ENCODE results near the gene FAM209A. TPM values are rescaled to one million over a fixed set of nuclear protein-coding genes. Genes with fewer than 3 reads are reported as not detected.
"Not testable (repeated sequence)": the region's sequence is repeated elsewhere in the genome, so short reads cannot be mapped to it uniquely, and the experiment has no call there.

FAM209A gene, protein sequence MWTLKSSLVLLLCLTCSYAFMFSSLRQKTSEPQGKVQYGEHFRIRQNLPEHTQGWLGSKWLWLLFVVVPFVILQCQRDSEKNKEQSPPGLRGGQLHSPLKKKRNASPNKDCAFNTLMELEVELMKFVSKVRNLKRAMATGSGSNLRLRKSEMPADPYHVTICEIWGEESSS
- 0.82 TPM in 1 of 2 replicates, not detected in the other for total RNA-seq (2014; rRNA removed; shearing (Covaris generic))
- 0.70 TPM in 1 of 2 replicates, not detected in the other for total RNA-seq (2022)
- Bru-seq, nascent RNA, result percentile 42 among the genes with signal in this experiment
- BruChase-seq, experiment 1, labeled RNA remaining after a 6-hour chase, result percentile 38 among the genes with signal in this experiment
- BruChase-seq, experiment 2, labeled RNA remaining after a 2-hour chase, result percentile 41 among the genes with signal in this experiment
- long read RNA-seq, partial matches to known transcripts, result 0 of 6 reads
- long read RNA-seq, other reads (novel, unspliced or antisense), result 6 of 6 reads

DNA sequence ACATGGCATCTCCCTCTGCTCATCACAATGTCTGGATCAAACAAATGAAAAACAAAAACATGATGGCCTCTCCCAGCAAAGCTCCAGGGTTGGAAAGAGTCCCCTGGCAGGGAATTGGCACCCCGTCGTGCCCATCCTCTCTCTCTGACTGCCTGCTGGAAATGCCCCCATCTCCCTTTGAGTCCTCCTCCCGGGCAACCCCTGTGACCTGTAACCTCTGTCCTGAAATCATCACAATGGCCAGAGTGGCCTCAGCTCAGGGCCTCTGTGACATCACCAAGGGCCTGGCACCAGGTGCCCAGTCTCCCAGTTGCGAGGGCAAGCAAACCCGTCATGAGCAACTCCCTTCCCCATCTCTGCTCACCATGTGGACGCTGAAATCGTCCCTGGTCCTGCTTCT lies at the start of gene FAM209A:
TSS of gene FAM209A (plus strand) at position 301 of the 400 bp plus-strand sequence. CDS start at position 366, 65 bp downstream.
- H3K9me2 ChIP-seq (ENCODE audit: insufficient read depth, low read length); intact Hi-C loops (cut with micrococcal nuclease; ENCODE audit: unreplicated experiment); H3K4me2 ChIP-seq (ENCODE audit: low read length); H3K27ac ChIP-seq (ENCODE audit: low read depth, low read length, poor library complexity, severe bottlenecking); BruUV-seq (replicated peaks); H2AFZ ChIP-seq (ENCODE audit: low read length); H4K20me1 ChIP-seq (ENCODE audit: insufficient read depth, low read length); H3K4me1 ChIP-seq (ENCODE audit: insufficient read depth, low read length, poor library complexity, severe bottlenecking); CTCF ChIA-PET (ENCODE audit: unreplicated experiment); DNase-seq (ENCODE audit: low spot score); POLR2A ChIA-PET; H3K79me2 ChIP-seq (ENCODE audit: insufficient read depth, low read depth, low read length); H3K4me3 ChIP-seq (ENCODE audit: low read depth, low read length, poor library complexity, severe bottlenecking): not testable (repeated sequence)
- peaks cover 17% of the 10 kb centered on the region for H3K36me3 ChIP-seq (ENCODE audit: insufficient read depth, low read length)
- peaks cover 11% of the 10 kb centered on the region; the same call in 1 of the 2 replicates for H3K9me3 ChIP-seq (ENCODE audit: low read length)

GRCh38 chr20:56483970-56484369 lies 40.6 kb upstream of the FAM209A start:
- H2AFZ ChIP-seq (ENCODE audit: low read length), result no peak overlapping the region
- ChIA-PET CTCF (ENCODE audit: unreplicated experiment) (no interaction called here), POLR2A (interaction anchor here (1.2 kb wide), 1 partner anchor 15 kb away, joined by 3 read pairs; no protein-coding TSS in a partner anchor)
- intact Hi-C loops (cut with micrococcal nuclease; ENCODE audit: unreplicated experiment), result no loop called here
- no peaks in the 10 kb centered on the region for H3K4me1 ChIP-seq (ENCODE audit: insufficient read depth, low read length, poor library complexity, severe bottlenecking)
- no peak overlapping the region for H3K4me2 ChIP-seq (ENCODE audit: low read length)
- H3K9me3 ChIP-seq (ENCODE audit: low read length), result no peaks in the 10 kb centered on the region
- no peak overlapping the region for H3K4me3 ChIP-seq (ENCODE audit: low read depth, low read length, poor library complexity, severe bottlenecking)
- no peak overlapping the region for H3K27ac ChIP-seq (ENCODE audit: low read depth, low read length, poor library complexity, severe bottlenecking)
- no peak for DNase-seq (ENCODE audit: low spot score)
- H3K36me3 ChIP-seq (ENCODE audit: insufficient read depth, low read length), result peaks cover 88% of the 10 kb centered on the region
- BruUV-seq (replicated peaks), result no TSS peak
- no peak for TF ChIP-seq EZH2phosphoT487 (IDR thresholded peaks at IDR 0.05; ENCODE audit: borderline replicate concordance, low read depth, low read length)
- no peak for TF ChIP-seq CTCF (conservative IDR thresholded peaks at IDR 0.05; ENCODE audit: low read length)
- no peaks in the 10 kb centered on the region for H4K20me1 ChIP-seq (ENCODE audit: insufficient read depth, low read length)
- H3K9me2 ChIP-seq (ENCODE audit: insufficient read depth, low read length), result no peaks in the 10 kb centered on the region
- H3K79me2 ChIP-seq (ENCODE audit: insufficient read depth, low read depth, low read length), result no peaks in the 10 kb centered on the region; the same call in 1 of the 2 replicates

GRCh38 chr20:56487216-56487615 lies 37.3 kb upstream of the FAM209A start:
- H3K4me3 ChIP-seq (ENCODE audit: low read depth, low read length, poor library complexity, severe bottlenecking), result no peak overlapping the region
- intact Hi-C loops (cut with micrococcal nuclease; ENCODE audit: unreplicated experiment), result no loop called here
- no peaks in the 10 kb centered on the region for H3K9me2 ChIP-seq (ENCODE audit: insufficient read depth, low read length)
- ChIA-PET CTCF (ENCODE audit: unreplicated experiment) (no interaction called here), POLR2A (no interaction called here)
- H3K79me2 ChIP-seq (ENCODE audit: insufficient read depth, low read depth, low read length), result no peaks in the 10 kb centered on the region; the same call in 1 of the 2 replicates
- no TSS peak for BruUV-seq (replicated peaks)
- no peak overlapping the region for H3K4me2 ChIP-seq (ENCODE audit: low read length)
- H3K9me3 ChIP-seq (ENCODE audit: low read length), result no peaks in the 10 kb centered on the region
- TF ChIP-seq CTCF (conservative IDR thresholded peaks at IDR 0.05; ENCODE audit: low read length) (no peak), EZH2phosphoT487 (IDR thresholded peaks at IDR 0.05; ENCODE audit: borderline replicate concordance, low read depth, low read length) (no peak)
- no peaks in the 10 kb centered on the region for H4K20me1 ChIP-seq (ENCODE audit: insufficient read depth, low read length)
- no peaks in the 10 kb centered on the region for H3K4me1 ChIP-seq (ENCODE audit: insufficient read depth, low read length, poor library complexity, severe bottlenecking)
- no peak overlapping the region for H2AFZ ChIP-seq (ENCODE audit: low read length)
- H3K27ac ChIP-seq (ENCODE audit: low read depth, low read length, poor library complexity, severe bottlenecking), result no peak overlapping the region
- no peak for DNase-seq (ENCODE audit: low spot score)
- H3K36me3 ChIP-seq (ENCODE audit: insufficient read depth, low read length), result peaks cover 83% of the 10 kb centered on the region
